Nephron progenitor cell (in vitro differentiated cells): ENCODE measurements around the gene KCNK3.

ENCODE experiments used
- DNase-seq: peaks from one replicate; pipeline ENCODE4 v3.0.0; 2021
- H3K27ac Mint-ChIP-seq: 2 replicates; pipeline ENCODE4 v1.8.0; 2021; ENCODE audit warnings: mild to moderate bottlenecking, moderate library complexity, mixed read lengths
- H3K27me3 Mint-ChIP-seq: 2 replicates; pipeline ENCODE4 v1.8.0; 2021; ENCODE audit warnings: mild to moderate bottlenecking, low read depth, mixed read lengths; ENCODE audit not compliant: poor library complexity
- H3K36me3 Mint-ChIP-seq: 2 replicates; pipeline ENCODE4 v1.8.0; 2021; ENCODE audit warnings: low read depth, mixed read lengths
- H3K4me1 Mint-ChIP-seq: 2 replicates; pipeline ENCODE4 v1.8.0; 2021; ENCODE audit warnings: mixed read lengths
- H3K4me3 Mint-ChIP-seq: 2 replicates; pipeline ENCODE4 v1.8.0; 2021; ENCODE audit warnings: mild to moderate bottlenecking, moderate library complexity, mixed read lengths
- H3K9me3 Mint-ChIP-seq: 2 replicates; pipeline ENCODE4 v1.8.0; 2021; ENCODE audit warnings: mild to moderate bottlenecking, moderate library complexity, mixed read lengths
- TF ChIP-seq, protein P1 (sequence below): fragments of 200-600 bp; sonication (generic); IDR thresholded peaks from 2 replicates; pipeline ENCODE4 v1.5.0; 2021; ENCODE audit warnings: antibody characterized with exemption

The KCNK3 gene

DNA sequence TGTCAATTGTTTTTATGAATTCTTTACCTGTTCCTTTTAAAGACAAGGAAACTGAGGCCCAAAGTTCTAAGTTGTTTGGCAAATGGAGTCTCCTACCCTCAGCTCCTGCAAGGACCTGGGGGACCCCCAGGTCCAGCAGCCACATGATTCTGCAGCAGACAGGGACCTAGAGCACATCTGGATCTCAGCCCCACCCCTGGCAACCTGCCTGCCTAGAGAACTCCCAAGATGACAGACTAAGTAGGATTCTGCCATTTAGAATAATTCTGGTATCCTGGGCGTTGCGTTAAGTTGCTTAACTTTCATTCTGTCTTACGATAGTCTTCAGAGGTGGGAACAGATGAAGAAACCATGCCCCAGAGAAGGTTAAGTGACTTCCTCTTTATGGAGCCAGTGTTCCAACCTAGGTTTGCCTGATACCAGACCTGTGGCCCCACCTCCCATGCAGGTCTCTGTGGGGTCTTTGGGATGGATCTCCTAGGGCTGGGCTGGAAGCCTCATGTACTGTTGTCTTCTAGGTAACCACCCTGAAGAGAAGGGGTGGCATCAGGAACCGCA is 87.8 kb downstream of the KCNK3 start:
- Mint-ChIP-seq H3K4me3 (no peak overlapping the region), H3K27me3 (no peaks in the 10 kb centered on the region), H3K9me3 (peaks cover 5% of the 10 kb centered on the region), H3K4me1 (no peaks in the 10 kb centered on the region), H3K36me3 (peaks cover 25% of the 10 kb centered on the region), H3K27ac (no peak overlapping the region)
- no peak for DNase-seq
- TF ChIP-seq, protein P1, sequence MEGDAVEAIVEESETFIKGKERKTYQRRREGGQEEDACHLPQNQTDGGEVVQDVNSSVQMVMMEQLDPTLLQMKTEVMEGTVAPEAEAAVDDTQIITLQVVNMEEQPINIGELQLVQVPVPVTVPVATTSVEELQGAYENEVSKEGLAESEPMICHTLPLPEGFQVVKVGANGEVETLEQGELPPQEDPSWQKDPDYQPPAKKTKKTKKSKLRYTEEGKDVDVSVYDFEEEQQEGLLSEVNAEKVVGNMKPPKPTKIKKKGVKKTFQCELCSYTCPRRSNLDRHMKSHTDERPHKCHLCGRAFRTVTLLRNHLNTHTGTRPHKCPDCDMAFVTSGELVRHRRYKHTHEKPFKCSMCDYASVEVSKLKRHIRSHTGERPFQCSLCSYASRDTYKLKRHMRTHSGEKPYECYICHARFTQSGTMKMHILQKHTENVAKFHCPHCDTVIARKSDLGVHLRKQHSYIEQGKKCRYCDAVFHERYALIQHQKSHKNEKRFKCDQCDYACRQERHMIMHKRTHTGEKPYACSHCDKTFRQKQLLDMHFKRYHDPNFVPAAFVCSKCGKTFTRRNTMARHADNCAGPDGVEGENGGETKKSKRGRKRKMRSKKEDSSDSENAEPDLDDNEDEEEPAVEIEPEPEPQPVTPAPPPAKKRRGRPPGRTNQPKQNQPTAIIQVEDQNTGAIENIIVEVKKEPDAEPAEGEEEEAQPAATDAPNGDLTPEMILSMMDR, result no peak
